ENCODE data around the gene BCL2L2.

GRCh38 chr14:23335623-23336022 is 29.0 kb downstream of the BCL2L2 start:
- TF ChIP-seq CTCF (conservative IDR thresholded peaks at IDR 0.05; ENCODE audit: low read depth, low read length), result no peak
- no peak for TF ChIP-seq EZH2 (IDR thresholded peaks at IDR 0.05; ENCODE audit: low read length, unreplicated experiment)
